Karpas-422 (cell line): ENCODE measurements around the gene CD5L. TPM values are rescaled to one million over a fixed set of nuclear protein-coding genes. Genes with fewer than 3 reads are reported as not detected.

ENCODE experiments used
- DNase-seq: peaks from one replicate; pipeline ENCODE4 v3.0.0-alpha.2; 2015
- H2AFZ ChIP-seq: fragments of 200-600 bp; sonication (generic); 2 replicates; pipeline ENCODE4 v1.6.1; 2014; ENCODE audit warnings: antibody characterized with exemption, low read length, mixed read lengths
- H3K27ac ChIP-seq: fragments of 200-600 bp; sonication (generic); 2 replicates; pipeline ENCODE4 v1.5.1; 2014; ENCODE audit warnings: mild to moderate bottlenecking, low read length, moderate library complexity
- H3K27me3 ChIP-seq: fragments of 200-600 bp; sonication (generic); 2 replicates; pipeline ENCODE4 v1.6.1; 2014; ENCODE audit warnings: low read length, mixed read lengths
- H3K36me3 ChIP-seq: fragments of 200-600 bp; sonication (generic); 2 replicates; pipeline ENCODE4 v1.6.1; 2014; ENCODE audit warnings: low read length, mixed read lengths; ENCODE audit not compliant: insufficient read depth
- H3K4me1 ChIP-seq: fragments of 200-600 bp; sonication (generic); 2 replicates; pipeline ENCODE4 v1.6.1; 2014; ENCODE audit warnings: mild to moderate bottlenecking, low read length, mixed read lengths
- H3K4me2 ChIP-seq: fragments of 200-600 bp; sonication (generic); 2 replicates; pipeline ENCODE4 v1.6.1; 2014; ENCODE audit warnings: low read length, low read depth, mild to moderate bottlenecking; ENCODE audit not compliant: poor library complexity, severe bottlenecking
- H3K4me3 ChIP-seq: fragments of 200-600 bp; sonication (generic); 2 replicates; pipeline ENCODE4 v1.5.1; 2014; ENCODE audit warnings: mild to moderate bottlenecking, antibody characterized with exemption, low read length, mixed read lengths
- H3K79me2 ChIP-seq: fragments of 200-600 bp; sonication (generic); 2 replicates; pipeline ENCODE4 v1.6.1; 2014; ENCODE audit warnings: mild to moderate bottlenecking, low read length, mixed read lengths
- H3K9ac ChIP-seq: fragments of 200-600 bp; sonication (generic); 2 replicates; pipeline ENCODE4 v1.6.0; 2014; ENCODE audit warnings: low read length
- H3K9me2 ChIP-seq: fragments of 200-600 bp; sonication (generic), shearing (Covaris generic); replicated peaks from 2 replicates; pipeline ENCODE4 v1.6.0; 2014; ENCODE audit warnings: mild to moderate bottlenecking, low read length, moderate library complexity; ENCODE audit not compliant: insufficient read depth
- H3K9me3 ChIP-seq: fragments of 300-700, 200-600 bp; sonication (generic); 2 replicates; pipeline ENCODE4 v1.6.1; 2014; ENCODE audit warnings: low read length, mixed read lengths
- H4K20me1 ChIP-seq: fragments of 200-600 bp; sonication (generic); 2 replicates; pipeline ENCODE4 v1.6.1; 2014; ENCODE audit warnings: mild to moderate bottlenecking, antibody characterized with exemption, low read length, low read depth; ENCODE audit not compliant: insufficient read depth
- total RNA-seq: library from RNA; depleted of rRNA; stranded (reverse); fragments of >200 nt; shearing (Covaris generic); gene quantifications from 2 replicates; pipeline ENCODE4 v1.2.3, GENCODE V29; 2014; ENCODE audit warnings: low replicate concordance; rRNA removed

Gene CD5L
- 0.43 and 2.0 TPM in 2 replicates for total RNA-seq

DNA sequence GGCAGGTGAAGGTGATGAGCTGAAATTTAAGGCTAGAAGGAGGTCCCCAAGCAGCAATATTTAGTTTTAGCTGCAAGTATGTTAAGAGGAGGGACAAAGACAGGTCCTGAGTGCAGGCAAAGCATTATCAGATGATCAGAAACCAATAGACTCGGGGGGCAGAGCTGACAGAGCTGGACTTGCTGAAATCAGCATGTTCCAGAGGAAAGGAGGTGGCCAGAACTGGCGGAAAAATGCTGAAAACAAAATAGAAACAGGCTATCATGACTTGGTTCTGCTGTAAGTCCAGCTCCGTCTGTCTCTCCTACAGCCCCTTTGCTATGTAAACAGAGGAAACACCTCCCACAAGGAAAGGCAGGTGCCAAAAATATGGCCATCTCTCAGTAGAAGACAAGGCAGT lies at the start of gene CD5L:
TSS of gene CD5L (minus strand) at position 101 of the 400 bp plus-strand sequence. CDS start 107 bp downstream, outside the sequence.
- peak within 1 kb of the TSS; percentile 47 for H3K4me2 ChIP-seq
- no peak within 1 kb of the TSS for H3K4me3 ChIP-seq

DNA sequence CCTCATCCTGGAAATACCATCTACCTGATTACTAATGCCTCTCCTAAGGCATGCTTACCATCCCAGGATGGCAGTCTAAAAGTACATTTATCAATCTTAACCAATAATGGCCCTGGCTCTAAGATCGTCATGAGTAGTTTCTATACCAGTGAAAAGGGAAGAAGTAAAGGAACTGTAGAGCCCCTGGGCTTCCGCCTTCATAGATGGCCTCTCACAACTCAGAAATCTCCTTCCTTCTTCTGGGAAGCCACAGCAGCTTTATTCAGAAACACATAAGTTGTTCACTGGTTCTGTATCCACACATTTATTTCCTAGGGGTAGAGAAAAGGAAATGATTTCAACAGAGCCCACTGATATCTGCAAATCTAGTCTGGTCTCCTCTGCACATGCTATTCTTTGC lies 41.0 kb upstream of the CD5L start:
- no peaks in the 10 kb centered on the region for H3K27me3 ChIP-seq
- H3K36me3 ChIP-seq = no peaks in the 10 kb centered on the region
- H2AFZ ChIP-seq = no peak overlapping the region
- H3K79me2 ChIP-seq = no peaks in the 10 kb centered on the region
- H3K4me1 ChIP-seq = peaks cover 20% of the 10 kb centered on the region
- H3K4me2 ChIP-seq = no peak overlapping the region
- H3K27ac ChIP-seq = no peak overlapping the region
- DNase-seq = no peak
- H3K9me3 ChIP-seq = no peaks in the 10 kb centered on the region
- H3K9ac ChIP-seq = no peak overlapping the region
- H3K4me3 ChIP-seq = no peak overlapping the region
- no peaks in the 10 kb centered on the region for H4K20me1 ChIP-seq
- H3K9me2 ChIP-seq = no peaks in the 10 kb centered on the region

More for the DNA sequence above, at the start of gene CD5L:
- Histone ChIP-seq H2AFZ (peak within 1 kb of the TSS; percentile 51; the same call in 1 of the 2 replicates), H3K36me3 (no peaks in the 10 kb centered on the region; the same call in 1 of the 2 replicates), H3K27ac (no peak within 1 kb of the TSS), H3K4me1 (peaks cover 51% of the 10 kb centered on the region), H3K9me3 (no peaks in the 10 kb centered on the region), H3K9me2 (no peaks in the 10 kb centered on the region), H3K9ac (no peak within 1 kb of the TSS), H3K79me2 (no peaks in the 10 kb centered on the region), H4K20me1 (no peaks in the 10 kb centered on the region), H3K27me3 (no peaks in the 10 kb centered on the region)
- DNase-seq = no peak

DNA sequence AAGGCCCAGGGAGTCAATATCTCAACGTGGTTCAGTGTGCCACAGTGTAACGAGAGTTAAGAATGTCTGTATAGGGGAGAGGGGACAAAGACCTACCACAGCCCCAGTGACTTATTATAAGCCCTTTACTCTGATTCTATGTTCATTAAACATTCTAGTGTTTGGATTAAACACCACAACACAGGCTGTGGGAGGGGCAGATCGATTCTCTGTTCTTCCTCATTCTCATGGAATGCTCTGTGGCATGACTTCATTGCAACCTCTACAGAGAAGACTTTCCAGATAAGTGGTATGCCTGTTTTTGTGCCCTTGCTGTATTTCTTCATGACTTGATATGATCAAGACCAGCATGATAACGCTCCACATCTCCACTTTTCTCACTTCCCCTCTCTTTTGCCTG lies 39.0 kb upstream of the CD5L start:
- Histone ChIP-seq H3K4me1 (peaks cover 20% of the 10 kb centered on the region), H3K4me3 (no peak overlapping the region; the same call in 1 of the 2 replicates), H3K9me3 (no peaks in the 10 kb centered on the region), H3K27ac (no peak overlapping the region), H3K36me3 (no peaks in the 10 kb centered on the region), H3K79me2 (no peaks in the 10 kb centered on the region), H3K4me2 (peak overlapping the region; percentile 28), H3K9me2 (no peaks in the 10 kb centered on the region), H4K20me1 (no peaks in the 10 kb centered on the region), H3K9ac (no peak overlapping the region), H3K27me3 (no peaks in the 10 kb centered on the region), H2AFZ (no peak overlapping the region)
- DNase-seq = no peak

DNA sequence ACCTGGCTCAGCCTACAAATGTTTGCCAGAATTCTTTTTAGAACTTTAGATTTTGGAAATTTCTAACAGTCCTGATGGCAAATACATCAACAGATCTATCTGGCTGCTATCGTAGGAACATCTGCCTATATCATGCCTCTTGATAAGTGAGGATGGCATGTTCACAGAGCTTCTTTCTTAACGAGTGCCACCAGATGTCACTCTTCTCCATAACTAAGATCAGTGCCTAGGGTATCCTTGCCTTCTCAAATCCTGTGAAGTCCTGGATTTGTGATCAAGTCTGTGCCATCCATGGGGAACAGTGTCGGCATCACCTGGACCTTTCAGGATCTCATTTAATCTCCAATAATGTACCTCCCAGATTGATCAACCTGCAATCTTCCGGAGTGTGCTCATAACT lies 36.5 kb upstream of the CD5L start:
- H3K36me3 ChIP-seq = no peaks in the 10 kb centered on the region
- no peaks in the 10 kb centered on the region for H3K9me3 ChIP-seq
- no peak overlapping the region for H2AFZ ChIP-seq
- H3K27me3 ChIP-seq = no peaks in the 10 kb centered on the region
- no peaks in the 10 kb centered on the region for H3K9me2 ChIP-seq
- peaks cover 27% of the 10 kb centered on the region for H3K4me1 ChIP-seq
- H3K79me2 ChIP-seq = no peaks in the 10 kb centered on the region
- no peak overlapping the region for H3K4me3 ChIP-seq
- H3K4me2 ChIP-seq = no peak overlapping the region
- peak; percentile 80 for DNase-seq
- H4K20me1 ChIP-seq = no peaks in the 10 kb centered on the region
- no peak overlapping the region for H3K9ac ChIP-seq
- no peak overlapping the region for H3K27ac ChIP-seq

DNA sequence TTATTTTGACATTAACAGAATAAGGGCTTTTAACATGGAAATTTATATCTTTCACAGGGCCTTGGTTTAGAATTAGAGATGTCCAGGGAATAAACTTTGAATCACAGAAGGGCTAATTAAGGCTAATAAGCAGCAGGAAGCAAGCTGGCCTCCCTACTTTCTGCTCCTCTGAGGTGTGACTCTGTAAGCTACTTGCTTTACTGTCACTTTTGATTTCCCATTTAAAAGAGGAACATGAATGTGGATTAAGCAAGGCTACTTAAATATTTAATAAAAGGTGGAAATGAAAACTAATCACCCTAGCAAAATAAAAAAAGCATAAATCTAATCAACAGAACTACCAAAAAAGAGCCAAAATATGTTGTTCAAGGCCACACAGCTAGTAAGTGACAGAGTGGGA lies 28.9 kb upstream of the CD5L start:
- H3K27me3 ChIP-seq = no peaks in the 10 kb centered on the region
- no peak overlapping the region for H3K27ac ChIP-seq
- H3K9me3 ChIP-seq = no peaks in the 10 kb centered on the region
- no peaks in the 10 kb centered on the region for H3K79me2 ChIP-seq
- DNase-seq = peak; percentile 56
- no peaks in the 10 kb centered on the region for H4K20me1 ChIP-seq
- H2AFZ ChIP-seq = no peak overlapping the region
- no peaks in the 10 kb centered on the region for H3K36me3 ChIP-seq
- H3K4me3 ChIP-seq = no peak overlapping the region
- no peaks in the 10 kb centered on the region for H3K9me2 ChIP-seq
- H3K4me1 ChIP-seq = peaks cover 16% of the 10 kb centered on the region
- no peak overlapping the region; the same call in 1 of the 2 replicates for H3K9ac ChIP-seq
- peak overlapping the region; percentile 4 for H3K4me2 ChIP-seq

DNA sequence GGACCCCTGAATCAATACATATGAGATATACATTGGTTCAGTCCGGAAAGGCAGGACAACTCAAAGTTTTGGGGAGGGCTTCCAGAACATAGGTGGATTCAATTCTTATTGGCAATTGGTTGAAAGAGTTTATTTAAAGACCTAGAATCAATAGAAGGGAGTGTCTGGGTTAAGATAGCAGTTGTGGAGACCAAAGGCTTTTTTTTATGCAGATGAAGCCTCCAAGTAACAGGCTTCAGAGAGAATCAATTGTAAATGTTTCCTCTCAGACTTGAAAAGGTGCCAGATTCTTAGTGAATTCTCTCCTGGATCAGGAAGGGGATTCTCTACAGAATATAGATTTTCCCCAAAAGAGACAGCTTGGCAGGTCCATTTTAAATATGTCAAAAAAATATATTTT lies 27.0 kb upstream of the CD5L start:
- no peak overlapping the region for H3K4me2 ChIP-seq
- H3K9ac ChIP-seq = no peak overlapping the region
- H3K9me3 ChIP-seq = no peaks in the 10 kb centered on the region
- H2AFZ ChIP-seq = no peak overlapping the region
- H3K27ac ChIP-seq = no peak overlapping the region
- H3K27me3 ChIP-seq = no peaks in the 10 kb centered on the region
- no peak for DNase-seq
- peaks cover 10% of the 10 kb centered on the region for H3K4me1 ChIP-seq
- no peaks in the 10 kb centered on the region for H4K20me1 ChIP-seq
- no peaks in the 10 kb centered on the region for H3K9me2 ChIP-seq
- H3K4me3 ChIP-seq = no peak overlapping the region
- no peaks in the 10 kb centered on the region for H3K36me3 ChIP-seq
- H3K79me2 ChIP-seq = no peaks in the 10 kb centered on the region

DNA sequence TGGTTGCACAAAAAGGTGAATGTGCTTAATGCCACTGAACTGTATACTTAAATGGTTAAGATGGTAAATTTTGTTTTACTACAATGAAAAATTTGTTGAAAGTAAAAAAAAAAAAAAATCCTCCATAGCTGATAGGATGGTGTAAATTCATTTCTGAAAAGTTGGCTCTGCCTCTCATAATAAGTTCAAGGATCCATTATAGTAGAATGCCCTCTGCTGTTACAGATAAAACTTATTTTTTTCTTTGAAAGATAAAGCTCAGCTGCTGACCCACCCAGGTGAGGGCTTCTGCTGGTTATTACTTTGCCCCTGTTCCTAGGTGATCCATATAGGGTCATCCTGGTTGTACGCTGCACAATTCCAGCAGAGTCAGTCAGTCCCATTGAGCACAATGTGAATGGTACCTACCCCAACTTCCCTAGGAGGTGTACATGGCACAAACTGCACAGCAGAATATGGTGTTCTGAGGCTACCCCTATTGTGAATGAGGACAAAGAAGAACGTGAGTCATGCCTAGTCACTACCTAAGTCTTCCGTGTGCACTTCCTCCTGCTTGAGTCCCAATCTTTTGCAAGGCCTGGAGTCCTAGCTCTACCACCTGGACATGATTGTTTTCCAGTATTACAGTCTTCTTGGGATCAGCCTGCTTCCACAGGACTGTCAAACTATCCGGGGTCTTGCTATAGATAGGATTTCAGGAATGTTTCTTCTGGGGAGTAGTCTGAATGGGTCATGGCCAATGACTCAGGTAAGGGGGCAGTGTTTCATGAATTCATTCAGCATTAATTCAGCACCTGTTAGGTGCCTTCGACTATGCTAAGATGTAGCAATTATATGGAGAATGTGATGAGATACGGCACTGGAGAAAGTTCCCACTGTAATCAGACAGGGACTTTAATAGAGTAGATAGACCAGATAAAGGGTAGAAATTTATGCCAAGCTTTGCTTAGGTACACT lies 20.8 kb upstream of the CD5L start:
- no peak overlapping the region for H3K27ac ChIP-seq
- H3K4me3 ChIP-seq = no peak overlapping the region
- no peaks in the 10 kb centered on the region for H3K9me2 ChIP-seq
- no peak overlapping the region for H3K4me2 ChIP-seq
- H3K9me3 ChIP-seq = no peaks in the 10 kb centered on the region
- no peak overlapping the region for H2AFZ ChIP-seq
- peaks cover 9% of the 10 kb centered on the region; the same call in 1 of the 2 replicates for H3K4me1 ChIP-seq
- peak; percentile 76 for DNase-seq
- H3K9ac ChIP-seq = no peak overlapping the region
- no peaks in the 10 kb centered on the region for H3K36me3 ChIP-seq
- H4K20me1 ChIP-seq = no peaks in the 10 kb centered on the region
- no peaks in the 10 kb centered on the region for H3K27me3 ChIP-seq
- H3K79me2 ChIP-seq = no peaks in the 10 kb centered on the region

DNA sequence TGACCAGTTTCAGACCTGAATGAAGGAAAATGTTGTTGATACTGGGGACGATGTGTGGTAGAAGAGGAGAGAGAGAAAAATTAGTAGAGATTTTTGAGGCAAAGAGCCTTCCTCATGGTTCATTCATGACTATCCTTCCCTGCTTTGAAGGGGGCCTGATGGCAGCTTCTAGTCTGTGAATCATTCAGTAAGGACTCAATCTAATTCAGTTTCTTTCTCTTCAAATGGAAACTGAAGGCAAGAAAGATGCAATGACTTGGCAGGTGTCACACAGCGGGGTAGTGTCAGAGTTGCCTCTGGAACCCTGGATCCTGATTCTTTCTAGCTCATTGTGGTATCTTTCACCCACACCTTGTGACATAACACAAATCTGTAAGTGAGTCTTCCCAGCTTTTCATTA lies 14.9 kb upstream of the CD5L start:
- Histone ChIP-seq H3K9me3 (no peaks in the 10 kb centered on the region), H3K4me1 (peaks cover 31% of the 10 kb centered on the region), H4K20me1 (no peaks in the 10 kb centered on the region), H3K79me2 (no peaks in the 10 kb centered on the region), H3K4me2 (peak overlapping the region; percentile 64), H3K9ac (no peak overlapping the region), H2AFZ (no peak overlapping the region), H3K9me2 (no peaks in the 10 kb centered on the region), H3K27me3 (no peaks in the 10 kb centered on the region), H3K27ac (peak overlapping the region; percentile 73), H3K4me3 (peak overlapping the region; percentile 28; the same call in 1 of the 2 replicates), H3K36me3 (peaks cover 3% of the 10 kb centered on the region; the same call in 1 of the 2 replicates)
- no peak for DNase-seq
